Activated CD4-positive, alpha-beta T cell treated with anti-CD3 and anti-CD28 coated beads, Interleukin-2, Interleukin-4, amounts not matched to agents 100 ng/mL and 50 ng/mL, durations not matched to agents 16 hours and 8 hours (primary cell): Measurements from ENCODE around the gene GPR12.

Experiments
- DNase-seq: peaks from one replicate; pipeline ENCODE4 v3.0.0-alpha.2; 2020; ENCODE audit warnings: low spot score

The GPR12 gene

GRCh38 chr13:26759907-26760831, at the start of gene GPR12:
TSS of gene GPR12 (minus strand) at chr13:26760786. CDS start at chr13:26759827, 959 bp downstream.
- no peak for DNase-seq

GRCh38 chr13:26810095-26810494, 49.5 kb upstream of the GPR12 start:
- DNase-seq = no peak

- no peak for DNase-seq
Measured at GRCh38 chr13:26806891-26807290, 46.3 kb upstream of the GPR12 start.

- no peak for DNase-seq
Measured at GRCh38 chr13:26787961-26788360, 27.4 kb upstream of the GPR12 start.

GRCh38 chr13:26786651-26787295, 26.2 kb upstream of the GPR12 start:
- no peak for DNase-seq

- DNase-seq = peak; percentile 28
Measured at GRCh38 chr13:26785838-26786630, 25.4 kb upstream of the GPR12 start.

GRCh38 chr13:26784704-26785639, 24.4 kb upstream of the GPR12 start:
- DNase-seq = no peak

- DNase-seq = no peak
Measured at GRCh38 chr13:26780411-26780810, 19.8 kb upstream of the GPR12 start.

GRCh38 chr13:26779321-26779720, 18.7 kb upstream of the GPR12 start:
- DNase-seq = no peak

GRCh38 chr13:26772531-26772930, 11.9 kb upstream of the GPR12 start:
- no peak for DNase-seq

- DNase-seq = no peak
Measured at GRCh38 chr13:26771796-26772195, 11.2 kb upstream of the GPR12 start.

GRCh38 chr13:26762745-26763345, 2.3 kb upstream of the GPR12 start:
- no peak for DNase-seq

GRCh38 chr13:26760832-26761582, 421 bp upstream of the GPR12 start:
- DNase-seq = no peak

- no peak for DNase-seq
Measured at GRCh38 chr13:26759249-26759906, 1.2 kb downstream of the GPR12 start.

GRCh38 chr13:26758496-26759157, 2.0 kb downstream of the GPR12 start:
- no peak for DNase-seq

GRCh38 chr13:26756961-26757360, 3.6 kb downstream of the GPR12 start:
- DNase-seq = no peak

- DNase-seq = no peak
Measured at GRCh38 chr13:26752671-26753070, 7.9 kb downstream of the GPR12 start.

GRCh38 chr13:26749905-26750304, 10.7 kb downstream of the GPR12 start:
- DNase-seq = no peak

GRCh38 chr13:26749285-26749684, 11.3 kb downstream of the GPR12 start:
- no peak for DNase-seq
